GM12878 (cell line): Measurements from ENCODE around the gene SNX33. TPM values are rescaled to one million over a fixed set of nuclear protein-coding genes. Genes with fewer than 3 reads are reported as not detected.

ENCODE experiments used
- ATAC-seq: fragments of 200-7000 bp; cut with Tn5 transposase; 3 replicates; pipeline ENCODE4 v1.9.1; 2020; ENCODE audit warnings: mild to moderate bottlenecking, moderate library complexity
- BruUV-seq: library from RNA; stranded (reverse); fragments of 400-500 nt; replicated peaks from 2 replicates; lab custom pipeline; 2021; lab: Mats Ljungman, UMichigan
- CTCF ChIA-PET: fragments of 300-600 bp; sonication (Branson Sonifier 250); formaldehyde crosslinking; extraction: SDS; loops from one replicate; lab custom pipeline; 2021; ENCODE audit warnings: inconsistent platforms; lab: Yijun Ruan, JAX
- POLR2A ChIA-PET: fragments of 350-600 bp; formaldehyde crosslinking; extraction: SDS; loops from one replicate; lab custom pipeline; 2021; ENCODE audit warnings: inconsistent platforms; lab: Charles Lee
- RAD21 ChIA-PET: fragments of 300-600 bp; sonication (Branson Sonifier 250); formaldehyde crosslinking; loops from one replicate; lab custom pipeline; 2023; ENCODE audit warnings: antibody characterized with exemption; ENCODE audit not compliant: unreplicated experiment; lab: Charles Lee
- SMC1A ChIA-PET: fragments of 300-600 bp; sonication (Branson Sonifier 250); formaldehyde crosslinking; loops from one replicate; lab custom pipeline; 2023; ENCODE audit not compliant: unreplicated experiment, uncharacterized antibody; lab: Charles Lee
- DNase-seq: peaks from one replicate; pipeline ENCODE4 v3.0.0-alpha.2; 2011; ENCODE audit warnings: low read depth, low spot score
- FAIRE-seq: peaks from 3 replicates; lab custom pipeline; 2011; peaks lifted over from hg19 to GRCh38; lab: Jason Lieb, UNC
- H2AFZ ChIP-seq: 2 replicates; pipeline ENCODE4 v1.6.0; 2011; ENCODE audit warnings: low read depth, low read length, control low read depth; ENCODE audit not compliant: control insufficient read depth
- H3K27ac ChIP-seq: 2 replicates; pipeline ENCODE4 v1.5.1; 2011; ENCODE audit warnings: control low read depth; ENCODE audit not compliant: control insufficient read depth, insufficient read depth
- H3K27me3 ChIP-seq, 2 experiments: replicated peaks in 1 of 2; 2 replicates each; pipeline versions ENCODE4 v1.6.0 to v1.6.1; 2011; ENCODE audit warnings: low read length in 1 of 2; ENCODE audit not compliant: control insufficient read depth in 2 of 2, insufficient read depth in 2 of 2
- H3K36me3 ChIP-seq, 2 experiments: 2 replicates each; pipeline ENCODE4 v1.5.1; 2011; ENCODE audit warnings: low read length in 1 of 2; ENCODE audit not compliant: control insufficient read depth in 2 of 2, insufficient read depth in 2 of 2
- H3K4me1 ChIP-seq: 2 replicates; pipeline ENCODE4 v1.6.1; 2011; ENCODE audit warnings: mild to moderate bottlenecking, low read length, moderate library complexity, mixed read lengths; ENCODE audit not compliant: control insufficient read depth, insufficient read depth
- H3K4me2 ChIP-seq: 2 replicates; pipeline ENCODE4 v1.6.0; 2011; ENCODE audit warnings: control low read depth; ENCODE audit not compliant: control insufficient read depth, insufficient read depth
- H3K4me3 ChIP-seq: fragments of 200-600 bp; sonication (generic); 2 replicates; pipeline ENCODE4 v1.5.1; 2016
- H3K79me2 ChIP-seq: 2 replicates; pipeline ENCODE4 v1.6.0; 2011; ENCODE audit warnings: low read length; ENCODE audit not compliant: control insufficient read depth, insufficient read depth
- H3K9ac ChIP-seq: 2 replicates; pipeline ENCODE4 v1.8.0; 2011; ENCODE audit warnings: low read length, control low read depth, mixed read lengths; ENCODE audit not compliant: control insufficient read depth, insufficient read depth
- H3K9me3 ChIP-seq: replicated peaks from 3 replicates; pipeline ENCODE4 v1.5.1; 2011; ENCODE audit warnings: mild to moderate bottlenecking, low read length; ENCODE audit not compliant: control insufficient read depth, insufficient read depth
- H4K20me1 ChIP-seq: 2 replicates; pipeline ENCODE4 v1.6.0; 2011; ENCODE audit not compliant: control insufficient read depth, insufficient read depth
- BCL11A ChIP-seq: IDR thresholded peaks from 2 replicates; pipeline ENCODE4 v1.6.1; 2011; ENCODE audit warnings: low read depth, low read length
- CBFB ChIP-seq: IDR thresholded peaks from 2 replicates; pipeline ENCODE4 v1.6.1; 2016; ENCODE audit warnings: antibody characterized with exemption, low read depth
- CBX5 ChIP-seq: sonication (generic); IDR thresholded peaks from 2 replicates; pipeline ENCODE4 v1.6.1; 2016; ENCODE audit warnings: low read depth, moderate library complexity, mild to moderate bottlenecking, inconsistent platforms
- HCFC1 ChIP-seq: fragments of 150-350 bp; IDR thresholded peaks from 2 replicates; pipeline ENCODE4 v1.6.1; 2014; ENCODE audit warnings: low read length
- IRF4 ChIP-seq: IDR thresholded peaks from 2 replicates; pipeline ENCODE4 v1.6.1; 2011; ENCODE audit warnings: low read depth, low read length
- NRF1 ChIP-seq: conservative IDR thresholded peaks from 2 replicates; pipeline ENCODE4 v1.6.1; 2011; ENCODE audit warnings: mild to moderate bottlenecking, low read depth, low read length, improper control_type of control experiment
- STAT3 ChIP-seq: IDR thresholded peaks from 2 replicates; pipeline ENCODE4 v1.6.1; 2011; ENCODE audit warnings: low read depth, low read length, improper control_type of control experiment
- SUPT20H ChIP-seq: IDR thresholded peaks from 2 replicates; pipeline ENCODE4 v1.6.1; 2011; ENCODE audit warnings: low read depth, mild to moderate bottlenecking, low read length, moderate library complexity, borderline replicate concordance; ENCODE audit not compliant: control insufficient read depth
- ZNF622 ChIP-seq: fragments of 450-650 bp; IDR thresholded peaks from 2 replicates; pipeline ENCODE4 v1.6.1; 2017; ENCODE audit warnings: mild to moderate bottlenecking, inconsistent platforms
- WGBS: methylation state at CpG from one replicate; pipeline ENCODE4 v1.1.6; 2016; ENCODE audit warnings: low lambda C conversion rate; ENCODE audit not compliant: insufficient replicate concordance, insufficient coverage; ENCODE audit errors: missing lambda C conversion rate; 5-methylcytosine and 5-hydroxymethylcytosine counted together
- in situ Hi-C: fragments of 300-500 bp; cut with MboI; formaldehyde crosslinking; loops from 9 replicates; pipeline ENCODE4 v1.14.3; 2018; ENCODE audit warnings: mixed read lengths
- intact Hi-C: fragments of 100-400 bp; cut with micrococcal nuclease; formaldehyde crosslinking; loops from one replicate; pipeline ENCODE4 v1.14.2; 2022; ENCODE audit not compliant: unreplicated experiment
- polyA plus RNA-seq, 11 experiments: library from polyadenylated mRNA; depleted of rRNA in 4 of 11; unstranded in 6 of 11; stranded (reverse) in 5 of 11; fragments of >200 nt; fragmentation: Nextera tagmentation in 4 of 11; fragmentation: Illumina TruSeq in 1 of 11; extraction: Ambion mirVana in 4 of 11; extraction: Trizol in 1 of 11; gene quantifications; 1 replicate in 1 of 11; 2 replicates in 10 of 11; pipeline versions ENCODE4 v1.2.1 to v1.2.3, GENCODE V29; 2011 to 2016; ENCODE audit warnings: inconsistent platforms in 2 of 11, missing spikeins in 2 of 11, low read depth in 1 of 11
- total RNA-seq, 4 experiments: library from RNA; depleted of rRNA in 3 of 4; stranded (reverse); fragments of >200 nt in 3 of 4; fragmentation: Illumina TruSeq in 1 of 4; extraction: Trizol in 1 of 4; gene quantifications; 2 replicates each; pipeline versions ENCODE4 v1.2.1 to v1.2.3, GENCODE V29; 2013 to 2021
- TF ChIP-seq, protein P1 (sequence below): IDR thresholded peaks from 2 replicates; pipeline ENCODE4 v1.6.1; 2012; ENCODE audit warnings: low read length, inconsistent platforms

The SNX33 gene
- total and polyA plus RNA-seq, 10 of the 15 experiments (the other 5 are each of a cell fraction or from before 2014, with no cell fraction given) = 0.13 to 1.9 (median 0.55) TPM

DNA sequence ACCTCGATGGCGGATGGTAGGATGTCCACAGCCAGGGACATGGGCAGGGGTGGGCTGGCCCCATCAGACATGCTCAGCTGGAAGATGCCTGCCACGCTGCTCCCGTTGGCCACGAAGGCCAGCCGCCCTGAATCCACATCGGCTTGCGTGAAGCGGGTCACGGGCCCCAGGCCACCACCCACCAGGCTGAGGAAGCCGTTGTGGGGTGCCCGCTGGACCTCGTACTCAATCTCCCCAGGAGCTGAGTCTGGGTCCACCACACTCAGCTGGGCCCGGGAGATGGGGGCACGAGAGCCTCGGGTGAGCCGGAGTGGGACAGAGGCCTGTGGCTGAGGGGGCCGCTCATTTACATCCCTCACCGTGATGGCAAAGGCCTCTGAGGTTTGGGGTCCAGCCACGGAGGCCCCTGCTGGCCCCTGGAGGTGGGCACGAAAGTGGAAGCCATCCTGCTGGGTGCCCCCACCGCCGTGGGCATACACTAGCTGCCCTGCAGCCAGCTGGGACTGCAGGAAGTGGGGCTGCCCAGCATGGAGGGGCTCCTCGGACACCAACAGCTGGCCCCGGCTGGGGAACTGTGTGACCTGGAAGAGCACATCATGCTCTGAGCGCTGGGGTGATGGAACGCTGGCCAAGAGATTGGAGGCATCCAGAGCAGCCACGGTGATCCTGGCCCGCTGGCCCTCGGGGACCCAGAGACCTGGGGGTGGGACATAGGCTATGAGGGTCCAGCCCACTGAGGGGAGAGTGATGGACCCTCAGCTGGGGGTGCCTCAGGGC lies 29.2 kb downstream of the SNX33 start:
- no TSS peak for BruUV-seq
- FAIRE-seq (no peak), ATAC-seq (no peak), DNase-seq (no peak)
- no peak overlapping the region for H3K4me2 ChIP-seq
- H3K27me3 ChIP-seq = peaks cover 0 to 3% of the 10 kb centered on the region in 2 experiments; a peak in 3 of 4 replicates
- no peaks in the 10 kb centered on the region for H3K9me3 ChIP-seq
- no peaks in the 10 kb centered on the region for H3K4me1 ChIP-seq
- H3K4me3 ChIP-seq = no peak overlapping the region
- H3K36me3 ChIP-seq = no peaks in the 10 kb centered on the region
- in situ Hi-C loops (no loop called here), intact Hi-C loops (no loop called here)
- H3K79me2 ChIP-seq = no peaks in the 10 kb centered on the region
- no peak for TF ChIP-seq ZNF622
- no peak for TF ChIP-seq STAT3
- TF ChIP-seq IRF4 = no peak
- TF ChIP-seq, protein P1, sequence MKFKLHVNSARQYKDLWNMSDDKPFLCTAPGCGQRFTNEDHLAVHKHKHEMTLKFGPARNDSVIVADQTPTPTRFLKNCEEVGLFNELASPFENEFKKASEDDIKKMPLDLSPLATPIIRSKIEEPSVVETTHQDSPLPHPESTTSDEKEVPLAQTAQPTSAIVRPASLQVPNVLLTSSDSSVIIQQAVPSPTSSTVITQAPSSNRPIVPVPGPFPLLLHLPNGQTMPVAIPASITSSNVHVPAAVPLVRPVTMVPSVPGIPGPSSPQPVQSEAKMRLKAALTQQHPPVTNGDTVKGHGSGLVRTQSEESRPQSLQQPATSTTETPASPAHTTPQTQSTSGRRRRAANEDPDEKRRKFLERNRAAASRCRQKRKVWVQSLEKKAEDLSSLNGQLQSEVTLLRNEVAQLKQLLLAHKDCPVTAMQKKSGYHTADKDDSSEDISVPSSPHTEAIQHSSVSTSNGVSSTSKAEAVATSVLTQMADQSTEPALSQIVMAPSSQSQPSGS = no peak
- no peak for TF ChIP-seq CBX5
- no peak for TF ChIP-seq BCL11A
- TF ChIP-seq NRF1 = no peak
- no peak for TF ChIP-seq SUPT20H
- no peak for TF ChIP-seq HCFC1
- no peak for TF ChIP-seq CBFB
- H3K27ac ChIP-seq = no peak overlapping the region
- POLR2A ChIA-PET = interaction anchor here (0.9 kb wide), 1 partner anchor 74 kb away, joined by 7 read pairs; no protein-coding TSS in a partner anchor
- SMC1A ChIA-PET = interaction anchor here (0.6 kb wide), 1 partner anchor 225 kb away, joined by 3 read pairs; no protein-coding TSS in a partner anchor
- CTCF ChIA-PET = interaction anchor here (1.1 kb wide), 1 partner anchor 168 kb away, joined by 3 read pairs; no protein-coding TSS in a partner anchor
- H3K9ac ChIP-seq = no peak overlapping the region
- H4K20me1 ChIP-seq = no peaks in the 10 kb centered on the region
- H2AFZ ChIP-seq = no peak overlapping the region
- WGBS = 50% methylated on average over 30 of the region's 30 CpGs
- RAD21 ChIA-PET = interaction anchor here (0.5 kb wide), 1 partner anchor 738 kb away, joined by 3 read pairs; no protein-coding TSS in a partner anchor
